Stimulated activated CD8-positive, alpha-beta memory T cell treated with anti-CD3 and anti-CD28 coated beads, Interleukin-12 subunit alpha, Interleukin-12 subunit beta, amount 100 ng/mL, for 4 hours (primary cell): ENCODE data around the gene NCLN.
"Not testable (repeated sequence)": the region's sequence is repeated elsewhere in the genome, so short reads cannot be mapped to it uniquely, and the experiment has no call there.

Experiments used
- DNase-seq: peaks from one replicate; pipeline ENCODE4 v3.0.0-alpha.2; 2020; ENCODE audit warnings: low read depth

The NCLN gene

DNA sequence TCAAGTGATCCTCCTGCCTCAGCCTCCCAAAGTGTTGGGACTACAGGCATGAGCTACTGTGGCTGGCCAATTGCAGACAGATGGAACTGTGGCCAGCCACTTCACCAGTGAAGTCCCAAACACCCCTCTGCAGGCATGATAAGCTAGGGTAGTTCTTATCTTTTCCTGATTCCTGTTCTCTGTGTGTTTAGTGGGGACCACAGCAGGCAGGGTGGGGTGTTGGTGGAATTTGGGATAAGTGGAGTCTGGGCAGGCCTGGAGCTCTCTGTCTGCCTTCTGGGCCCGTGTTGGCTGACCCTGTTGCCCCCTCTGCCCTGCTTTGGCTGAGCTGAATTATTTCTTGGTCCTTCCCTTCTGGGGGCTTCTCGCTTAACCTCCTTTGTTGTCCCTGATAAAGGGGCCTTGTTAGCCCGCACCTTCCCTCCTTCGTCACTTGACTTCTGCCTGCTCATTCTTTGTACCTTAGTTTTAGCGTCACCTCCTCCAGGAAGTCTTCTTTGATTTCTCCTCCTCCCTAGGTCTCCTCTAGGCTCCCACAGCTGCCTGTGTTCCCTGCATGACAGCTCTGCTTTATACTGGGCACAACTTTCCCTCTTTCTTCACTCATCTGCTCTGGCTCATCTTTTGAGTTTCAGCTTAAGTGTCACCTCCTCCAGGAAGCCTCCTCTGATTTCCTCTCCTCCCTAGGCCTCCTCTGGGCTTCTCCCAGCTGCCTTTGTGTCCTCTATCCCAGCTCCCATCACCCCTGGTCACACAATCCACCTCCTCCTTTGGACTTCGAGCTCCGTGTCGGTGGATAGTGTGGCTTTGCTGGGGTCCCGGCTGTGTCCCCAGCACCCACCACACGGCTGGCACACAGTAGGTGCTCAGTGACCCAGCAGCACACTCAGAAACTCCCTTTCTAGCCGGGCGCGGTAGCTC is 1.7 kb upstream of the NCLN start:
- DNase-seq: no peak

DNA sequence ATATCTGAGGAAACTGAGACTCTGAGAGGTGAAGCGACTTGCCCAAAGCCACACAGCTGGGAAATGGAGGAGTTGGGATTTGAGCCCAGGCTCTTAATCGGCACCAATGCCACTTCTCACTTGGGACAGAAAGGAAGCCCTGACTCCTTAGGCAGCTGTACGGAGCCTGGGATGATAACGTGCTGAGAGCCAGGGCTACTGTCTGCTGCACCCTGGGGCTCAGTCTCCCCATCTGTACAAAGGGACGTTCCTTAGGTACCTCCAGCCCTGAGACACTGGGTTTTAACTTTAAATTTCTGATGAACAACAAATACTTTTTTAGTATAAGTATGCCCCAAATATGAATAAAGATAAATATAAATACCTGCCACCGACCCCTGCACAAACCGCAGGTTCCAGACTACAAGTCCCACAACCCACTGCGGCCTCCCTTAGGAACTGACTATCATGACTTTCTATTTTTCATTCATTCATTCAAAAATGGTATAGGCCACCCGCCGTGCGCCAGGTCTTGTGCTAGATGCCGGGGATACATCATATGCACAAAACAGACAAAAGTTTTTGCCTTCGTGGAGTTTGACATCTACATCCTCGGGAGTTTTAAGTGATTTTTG is 776 bp upstream of the NCLN start:
- no peak for DNase-seq

DNA sequence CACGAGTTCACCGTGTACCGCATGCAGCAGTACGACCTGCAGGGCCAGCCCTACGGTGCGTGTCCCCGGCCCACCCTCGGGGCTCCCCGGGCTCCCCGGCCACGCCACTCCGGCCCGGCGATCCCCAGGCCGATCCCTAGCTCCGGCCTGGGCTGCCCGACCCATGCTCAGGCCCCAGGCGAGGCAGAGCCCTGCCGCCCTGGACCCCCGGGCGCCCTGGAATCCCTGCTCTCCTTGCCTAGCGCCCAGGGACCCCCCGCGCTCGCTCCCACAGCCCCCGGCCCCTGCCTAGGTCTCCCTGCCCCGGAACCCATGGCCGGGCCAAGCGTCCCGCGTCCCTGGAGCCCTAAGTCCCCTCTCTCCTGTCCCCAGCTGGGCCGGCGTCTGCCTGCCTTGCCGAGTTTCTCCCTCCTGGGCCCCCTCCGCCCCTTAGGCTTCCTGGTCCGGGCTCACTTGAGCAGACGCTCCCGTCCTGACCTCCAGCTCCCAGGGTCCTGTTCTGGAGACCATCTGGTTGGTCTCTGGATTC is 494 bp downstream of the NCLN start:
- no peak for DNase-seq

DNA sequence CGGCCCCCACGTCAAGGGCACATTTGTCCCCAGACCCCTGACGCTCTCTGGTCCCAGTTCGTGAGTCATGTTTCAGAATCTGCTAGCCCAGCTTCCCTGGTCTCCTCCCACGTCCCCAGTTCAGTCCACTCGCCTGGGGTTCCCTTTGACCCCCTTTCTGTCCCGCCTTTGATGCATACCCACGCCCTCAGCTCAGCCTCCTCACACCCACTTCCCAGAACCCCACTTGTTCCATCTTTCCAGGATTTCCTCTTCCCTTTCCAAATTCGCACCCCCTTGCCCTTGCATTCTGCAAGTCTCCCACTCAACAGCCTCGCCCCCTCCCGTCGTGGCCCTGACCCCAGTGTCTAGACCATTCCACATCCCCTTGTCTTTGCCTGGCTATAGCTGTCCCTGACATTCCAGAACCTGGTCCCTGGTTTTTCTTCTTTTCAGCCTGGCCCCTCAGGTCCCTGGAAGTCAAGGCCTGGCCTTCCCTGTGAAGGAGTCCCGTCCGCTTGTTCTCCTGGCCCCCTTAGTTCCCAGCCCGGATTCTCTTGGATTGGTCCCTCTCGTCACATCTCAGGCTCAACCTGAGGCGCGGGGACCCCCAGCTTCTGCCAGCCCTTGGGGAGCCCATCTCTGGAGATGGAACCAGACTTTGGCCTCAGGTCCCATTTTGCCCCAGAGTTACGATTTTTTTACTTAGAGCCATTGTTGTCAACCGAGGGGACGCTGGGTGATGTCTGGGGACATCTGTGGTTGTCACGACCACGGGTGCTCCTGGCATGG is 1.3 kb downstream of the NCLN start:
- DNase-seq: no peak

DNA sequence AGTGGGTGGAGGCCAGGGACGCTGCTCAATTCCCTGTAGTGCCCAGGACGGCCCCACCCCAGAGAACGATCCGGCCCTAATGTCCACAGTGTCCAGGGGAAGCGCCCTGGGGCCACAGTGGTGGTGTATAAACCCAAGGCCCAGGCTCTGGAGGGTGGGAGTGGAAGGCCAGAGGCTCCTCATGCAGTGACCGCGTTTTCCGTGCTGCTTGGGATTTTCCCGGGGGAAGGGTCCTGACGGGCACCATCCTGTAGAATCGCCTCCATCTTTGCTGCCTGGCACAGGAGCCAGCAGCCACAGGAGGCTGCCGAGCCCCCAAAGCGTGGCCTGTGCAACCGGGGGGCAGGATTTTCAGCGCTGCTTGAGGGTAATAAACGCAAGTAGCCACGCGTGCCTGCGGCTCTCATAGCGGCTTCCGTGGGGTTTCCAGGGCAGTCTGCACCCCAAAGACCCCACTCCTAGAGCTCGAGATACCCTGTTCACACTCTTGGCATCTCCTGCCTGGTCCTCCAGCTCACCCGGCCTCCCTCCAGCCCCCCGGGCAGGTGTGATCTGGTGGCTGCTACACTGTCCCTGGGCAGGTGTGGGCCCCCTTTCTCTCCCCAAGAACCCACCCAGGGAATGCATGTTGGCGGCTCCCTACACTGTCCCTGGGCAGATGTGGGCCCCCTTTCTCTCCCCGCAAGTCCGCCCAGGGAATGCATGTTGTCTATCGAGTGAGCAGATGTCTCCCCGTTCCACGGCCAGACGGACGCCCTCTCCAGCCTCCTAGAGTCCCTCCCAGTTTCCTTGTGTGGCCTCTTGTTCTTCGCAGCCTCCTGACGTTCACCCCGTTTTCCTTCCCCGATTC is 2.2 kb downstream of the NCLN start:
- DNase-seq: no peak

DNA sequence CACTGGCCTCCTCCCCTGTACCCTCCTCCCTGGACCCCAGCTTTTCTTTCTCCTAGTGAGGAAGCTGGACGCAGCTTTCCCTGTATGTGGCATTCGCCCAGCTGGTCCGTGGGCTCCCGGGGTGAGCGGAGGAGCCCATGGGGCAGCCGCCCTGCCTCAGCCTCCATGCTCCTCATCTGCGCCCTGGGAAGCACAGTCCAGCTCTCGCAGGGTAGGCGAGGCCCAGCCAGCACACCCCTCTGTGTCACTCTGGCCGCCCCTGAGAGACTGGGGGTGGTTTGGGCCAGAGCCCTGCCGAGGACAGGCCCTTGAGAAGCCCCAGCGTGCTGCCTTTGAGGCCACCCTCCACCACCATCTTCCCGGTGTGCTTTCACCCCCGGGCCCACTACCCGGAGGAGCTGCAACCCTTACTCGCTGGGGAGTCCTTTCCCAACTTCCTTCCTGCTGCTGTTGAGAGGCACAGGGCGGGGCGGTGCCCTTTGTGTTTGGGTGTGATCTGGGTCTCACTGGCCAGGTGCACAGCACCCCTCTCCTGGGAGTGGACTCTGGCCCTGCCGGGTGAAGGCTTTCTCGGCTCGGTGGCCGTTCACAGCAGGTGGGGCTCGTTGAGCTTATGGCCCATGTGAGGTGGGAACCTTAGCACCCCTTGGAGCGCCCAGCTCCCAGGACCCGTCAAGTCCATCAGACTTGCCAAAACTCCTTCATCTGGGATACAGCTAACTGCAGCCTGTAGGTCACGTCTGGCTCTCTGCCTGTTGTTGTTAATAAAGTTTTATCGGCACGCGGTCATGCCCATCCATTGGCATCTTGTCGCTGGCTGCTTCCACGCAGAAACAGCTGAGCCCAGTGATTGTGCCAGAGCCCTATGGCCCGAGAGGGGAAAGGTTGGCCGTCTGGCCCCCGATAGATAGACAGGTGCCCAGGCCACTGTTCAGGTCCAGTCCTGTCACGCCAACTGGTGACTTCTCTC is 3.2 kb downstream of the NCLN start:
- DNase-seq: no peak

DNA sequence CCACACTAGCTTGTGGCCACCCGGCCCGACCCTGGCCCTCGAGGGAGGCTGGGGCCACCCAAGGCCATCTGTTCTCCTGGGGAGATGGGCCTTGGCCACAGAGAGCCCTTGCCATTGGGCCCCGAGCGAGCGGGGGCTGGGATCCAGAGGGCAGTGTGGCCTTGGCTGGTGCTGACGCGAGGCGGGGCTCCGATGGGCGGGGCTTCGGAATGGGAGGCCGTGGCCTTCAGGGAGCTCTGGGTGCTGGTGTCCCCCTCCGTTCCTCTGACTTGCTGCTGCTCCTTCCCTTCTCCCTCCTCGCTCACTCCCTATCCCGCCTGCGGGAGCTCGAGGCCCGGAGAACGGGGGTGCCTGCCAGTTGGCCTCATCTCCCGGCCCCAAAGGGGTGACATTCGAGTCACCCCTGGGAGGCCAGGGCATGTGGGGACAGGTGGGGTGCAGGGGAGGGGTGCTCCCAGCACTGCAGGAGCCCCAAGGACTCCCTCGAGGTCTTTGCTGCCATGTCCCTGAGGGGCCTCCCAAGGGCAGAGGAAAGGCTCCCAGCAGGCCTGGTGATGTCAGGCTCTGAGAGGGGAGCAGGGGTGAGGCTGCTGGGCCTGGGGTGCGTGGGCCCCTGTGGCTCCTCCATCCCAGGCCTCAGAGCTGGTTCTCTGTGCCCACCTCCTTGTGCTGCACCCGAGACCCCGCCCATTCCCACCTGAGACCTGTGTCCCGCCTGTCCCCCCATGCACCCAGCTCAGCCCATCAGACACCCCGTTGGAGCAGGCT is 4.2 kb downstream of the NCLN start:
- DNase-seq: no peak

DNA sequence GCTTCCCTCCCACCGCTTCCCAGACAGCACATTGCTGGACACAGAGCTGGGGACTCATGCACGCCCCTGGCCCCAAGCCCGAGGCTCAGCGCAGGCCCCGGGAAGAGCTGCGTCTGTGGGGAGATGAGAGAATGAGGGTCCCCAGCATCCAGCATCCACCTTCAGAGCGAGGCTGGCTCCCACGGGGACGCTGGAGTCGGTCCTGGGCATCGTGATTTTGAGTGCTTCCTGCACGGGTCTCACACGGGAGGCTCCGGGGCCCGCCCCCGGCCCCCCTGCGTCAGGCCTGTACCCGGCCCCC is 4.7 kb downstream of the NCLN start:
- no peak for DNase-seq

DNA sequence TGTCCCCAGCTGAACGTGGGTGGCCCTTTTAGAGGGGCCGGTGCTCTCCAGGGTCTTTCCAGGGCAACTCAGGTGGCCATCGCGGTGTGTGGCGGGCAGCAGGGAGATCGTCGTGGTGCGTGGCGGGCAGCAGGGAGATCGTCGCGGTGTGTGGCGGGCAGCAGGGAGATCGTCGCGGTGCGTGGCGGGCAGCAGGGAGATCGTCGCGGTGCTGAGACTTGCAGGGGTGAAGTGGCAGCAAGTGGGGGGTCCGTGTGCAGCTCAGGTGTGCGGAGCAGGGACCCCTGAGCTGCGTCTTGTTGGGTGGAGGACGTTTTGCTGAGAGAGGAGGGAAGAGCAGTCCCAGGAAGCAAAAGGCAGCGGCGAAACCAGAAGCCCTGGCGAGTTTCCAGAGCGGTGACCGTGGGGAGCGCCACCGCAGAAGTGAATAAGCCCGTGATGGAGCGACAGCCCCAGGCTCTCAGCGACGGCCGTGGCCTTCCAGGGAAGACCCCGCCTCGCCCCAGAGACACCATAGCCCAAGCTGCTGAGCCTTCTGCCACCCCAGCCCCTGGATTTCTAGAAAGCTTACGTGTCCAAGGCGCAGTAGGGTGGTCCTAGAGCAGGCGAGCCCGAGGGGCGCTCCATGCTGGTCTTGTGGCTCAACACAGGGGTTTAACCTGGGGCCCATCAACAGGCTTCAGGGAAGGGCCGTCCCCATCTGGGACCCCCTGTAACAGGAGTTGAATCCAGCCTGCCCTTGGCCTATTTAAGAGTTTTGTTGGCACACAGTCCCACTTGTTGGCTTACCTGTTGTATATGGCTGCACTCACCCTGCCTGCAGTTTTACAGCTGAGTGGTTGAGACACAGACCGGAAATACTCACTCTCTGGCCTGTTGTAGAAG is 5.4 kb downstream of the NCLN start:
- no peak for DNase-seq

DNA sequence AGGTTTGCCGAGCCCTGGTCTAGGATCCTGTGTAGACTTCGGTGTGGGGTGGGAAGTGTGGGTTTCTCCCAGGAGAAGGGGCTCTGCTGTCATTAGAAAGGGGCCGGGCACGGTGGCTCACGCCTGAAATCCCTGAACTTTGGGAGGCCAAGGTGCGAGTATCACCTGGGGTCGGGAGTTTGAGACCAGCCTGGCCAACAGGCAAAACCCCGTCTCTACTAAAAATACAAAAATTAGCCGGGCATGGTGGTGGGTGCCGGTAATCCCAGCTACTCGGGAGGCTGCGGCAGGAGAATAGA is 6.0 kb downstream of the NCLN start:
- DNase-seq: not testable (repeated sequence)

DNA sequence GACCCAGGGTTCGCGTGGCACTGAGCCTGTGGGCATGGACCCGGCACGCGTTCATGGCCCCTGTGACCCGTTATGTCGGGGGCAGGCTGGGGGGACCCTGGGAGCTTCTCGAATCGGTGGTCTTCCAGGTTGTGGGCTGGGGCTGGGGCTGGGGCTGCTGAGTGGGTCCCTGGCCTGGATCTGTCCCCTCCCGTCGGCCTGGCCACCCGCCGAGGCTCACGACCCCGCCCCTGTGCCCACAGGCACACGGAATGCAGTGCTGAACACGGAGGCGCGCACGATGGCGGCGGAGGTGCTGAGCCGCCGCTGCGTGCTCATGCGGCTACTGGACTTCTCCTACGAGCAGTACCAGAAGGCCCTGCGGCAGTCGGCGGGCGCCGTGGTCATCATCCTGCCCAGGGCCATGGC is 6.5 kb downstream of the NCLN start:
- DNase-seq: no peak

DNA sequence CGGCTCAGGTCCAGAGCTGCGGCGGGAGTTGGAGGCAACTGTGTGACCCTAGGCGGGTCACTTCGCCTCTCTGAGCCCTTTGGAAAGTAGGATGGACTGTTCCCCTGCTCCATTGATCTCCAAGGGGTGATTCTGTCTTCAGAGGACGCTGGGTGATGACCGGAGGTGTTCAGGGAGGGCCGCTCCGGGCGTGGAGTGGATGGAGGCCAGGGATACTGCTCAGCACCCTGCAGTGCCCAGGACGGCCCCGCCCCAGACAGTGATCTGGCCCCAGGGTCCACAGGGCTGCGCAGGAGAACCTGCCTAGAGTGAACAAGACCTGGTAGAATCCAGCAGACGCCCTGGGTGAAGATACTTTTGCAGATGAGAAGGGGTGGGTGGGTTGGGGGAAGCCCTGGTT is 7.0 kb downstream of the NCLN start:
- no peak for DNase-seq

DNA sequence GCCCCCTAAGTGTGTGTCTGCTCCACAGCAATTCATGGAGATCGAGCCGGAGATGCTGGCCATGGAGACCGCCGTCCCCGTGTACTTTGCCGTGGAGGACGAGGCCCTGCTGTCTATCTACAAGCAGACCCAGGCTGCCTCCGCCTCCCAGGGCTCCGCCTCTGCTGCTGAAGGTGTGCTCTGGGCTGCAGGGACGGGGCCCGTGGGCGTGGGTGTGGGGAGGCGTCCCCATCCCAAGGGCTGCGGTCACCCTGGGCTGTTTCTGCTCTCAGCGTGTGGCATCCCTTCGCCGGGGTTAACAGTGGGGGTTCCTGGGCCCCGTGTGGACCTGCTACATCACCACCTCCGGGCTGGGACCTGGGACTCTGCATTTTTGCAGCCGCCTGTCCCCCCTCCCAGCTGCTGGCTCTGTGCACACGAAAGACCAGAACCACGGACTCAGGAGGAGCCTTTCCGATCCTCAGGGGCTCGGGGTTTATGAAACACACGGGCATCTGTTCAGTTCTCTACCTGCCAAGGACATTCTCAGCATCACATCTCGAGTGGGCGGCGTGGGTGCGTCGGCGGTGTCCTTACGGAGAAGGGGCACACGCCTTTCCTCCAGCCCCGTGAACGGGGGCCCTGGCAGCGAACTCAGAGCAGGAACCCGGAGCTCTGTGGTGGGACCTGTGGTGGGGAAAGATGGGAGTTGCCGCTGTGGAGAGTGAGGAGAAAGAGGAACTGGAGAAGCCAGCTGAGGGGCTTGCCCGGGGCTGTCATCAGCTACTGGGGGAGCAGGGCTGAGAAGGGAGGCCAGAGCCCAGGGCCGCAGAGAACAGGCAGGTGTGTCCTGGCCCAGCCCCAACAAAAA is 7.8 kb downstream of the NCLN start:
- DNase-seq: no peak

DNA sequence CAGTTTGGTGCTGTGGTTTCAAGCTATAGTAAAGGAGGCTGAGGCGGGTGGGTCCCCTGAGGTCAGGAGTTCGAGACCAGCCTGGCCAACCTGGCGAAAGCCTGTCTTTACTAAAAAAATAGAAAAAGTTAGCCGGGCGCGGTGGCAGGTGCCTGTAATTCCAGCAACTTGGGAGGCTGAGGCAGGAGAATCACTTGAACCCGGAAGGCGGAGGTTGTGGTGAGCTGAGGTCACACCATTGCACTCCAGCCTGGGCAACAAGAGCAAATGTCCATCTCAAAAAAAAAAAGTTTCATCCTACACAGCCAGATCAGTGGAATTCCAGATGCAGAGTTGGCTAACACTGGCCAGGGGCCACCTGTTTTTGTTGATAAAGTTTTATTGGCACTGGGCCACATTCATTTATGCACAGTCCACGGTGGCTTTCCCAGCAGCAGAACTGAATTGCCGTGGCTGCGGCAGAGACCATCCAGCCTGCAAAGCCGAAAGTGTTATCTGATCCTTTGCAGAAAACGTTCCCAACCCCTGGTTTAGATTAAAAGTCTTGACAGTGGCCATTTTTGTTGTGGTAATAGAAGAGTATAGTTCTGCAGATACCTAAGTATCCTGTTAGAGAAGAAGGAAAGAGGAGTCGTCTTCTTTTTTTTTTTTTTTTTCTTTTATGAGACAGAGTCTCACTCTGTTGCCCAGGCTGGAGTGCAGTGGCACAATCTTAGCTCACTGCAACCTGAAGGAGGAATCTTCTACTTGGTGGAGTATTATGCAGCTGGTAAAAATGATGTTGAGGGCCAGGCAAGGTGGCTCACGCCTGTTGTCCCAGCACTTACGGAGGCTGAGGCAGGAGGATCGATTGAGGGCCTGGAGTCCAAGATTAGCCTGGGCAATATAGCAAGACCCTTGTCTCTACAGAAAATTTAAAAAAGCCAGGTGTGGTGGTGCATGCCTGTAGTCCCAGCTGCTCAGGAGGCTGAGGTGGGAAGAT is 8.7 kb downstream of the NCLN start:
- DNase-seq: no peak

DNA sequence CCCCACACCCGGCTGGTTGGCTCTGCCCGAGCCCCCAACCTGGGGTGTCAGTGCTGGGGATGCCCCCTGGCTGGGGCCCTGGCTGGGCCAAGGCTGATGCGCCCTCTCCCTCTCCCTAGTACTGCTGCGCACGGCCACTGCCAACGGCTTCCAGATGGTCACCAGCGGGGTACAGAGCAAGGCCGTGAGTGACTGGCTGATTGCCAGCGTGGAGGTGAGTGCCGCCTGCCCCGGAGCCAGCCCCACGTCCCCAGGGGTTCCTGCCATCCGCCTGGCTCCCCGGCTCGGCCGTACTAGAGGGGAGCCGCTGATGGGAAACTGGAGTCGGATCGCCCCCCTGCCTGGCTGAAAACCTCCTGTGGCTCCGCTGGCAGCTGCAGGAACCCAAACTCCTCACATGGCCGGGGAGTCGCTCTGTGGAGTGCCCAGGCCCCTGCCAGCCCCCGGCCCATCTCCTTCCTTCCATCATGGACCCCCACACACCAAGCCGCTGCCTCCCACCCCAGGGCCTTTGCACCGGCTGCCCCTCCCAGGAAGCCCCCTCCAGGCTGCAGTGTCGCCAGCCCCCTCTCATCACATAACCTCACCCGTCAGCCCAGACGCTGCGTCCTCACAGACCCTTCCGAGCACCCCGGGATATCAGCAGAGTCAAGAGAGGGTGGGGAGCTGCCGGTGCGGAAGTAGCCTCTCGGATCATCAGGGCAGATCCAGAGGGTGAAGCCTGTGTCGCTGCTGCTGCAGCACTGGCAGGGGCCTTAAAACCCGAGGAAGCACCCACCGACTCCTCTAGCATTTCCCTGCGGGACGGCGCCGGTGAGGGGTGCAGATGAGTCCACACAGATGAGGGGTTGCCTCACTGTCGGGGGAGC is 10.6 kb downstream of the NCLN start:
- DNase-seq: no peak

DNA sequence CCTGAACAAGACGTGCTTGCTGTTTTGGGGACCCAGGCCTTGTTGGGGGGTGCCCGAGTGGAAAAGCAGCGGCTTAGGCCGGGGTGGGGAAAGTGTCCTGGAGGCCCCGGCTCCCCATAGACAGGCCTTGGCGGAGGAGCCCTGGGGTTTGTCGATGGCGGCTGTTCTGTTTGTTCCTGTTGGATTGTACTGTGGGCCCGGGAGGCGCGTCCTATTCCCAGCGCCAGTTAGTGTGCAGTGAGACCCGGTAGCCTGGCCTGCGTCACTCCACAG is 11.1 kb downstream of the NCLN start:
- DNase-seq: no peak
